NCI-H510A treated with DMSO at 0.1 percent for 48 hours (cell line): ENCODE results near the gene TTYH1.
"Not testable (repeated sequence)": the region's sequence is repeated elsewhere in the genome, so short reads cannot be mapped to it uniquely, and the experiment has no call there.

Experiments
- DNase-seq: peaks from one replicate; lab custom pipeline; 2025; lab: John Stamatoyannopoulos, UW

The TTYH1 gene

GRCh38 chr19:54461613-54462012 lies 46.3 kb downstream of the TTYH1 start:
- no peak for DNase-seq

DNA sequence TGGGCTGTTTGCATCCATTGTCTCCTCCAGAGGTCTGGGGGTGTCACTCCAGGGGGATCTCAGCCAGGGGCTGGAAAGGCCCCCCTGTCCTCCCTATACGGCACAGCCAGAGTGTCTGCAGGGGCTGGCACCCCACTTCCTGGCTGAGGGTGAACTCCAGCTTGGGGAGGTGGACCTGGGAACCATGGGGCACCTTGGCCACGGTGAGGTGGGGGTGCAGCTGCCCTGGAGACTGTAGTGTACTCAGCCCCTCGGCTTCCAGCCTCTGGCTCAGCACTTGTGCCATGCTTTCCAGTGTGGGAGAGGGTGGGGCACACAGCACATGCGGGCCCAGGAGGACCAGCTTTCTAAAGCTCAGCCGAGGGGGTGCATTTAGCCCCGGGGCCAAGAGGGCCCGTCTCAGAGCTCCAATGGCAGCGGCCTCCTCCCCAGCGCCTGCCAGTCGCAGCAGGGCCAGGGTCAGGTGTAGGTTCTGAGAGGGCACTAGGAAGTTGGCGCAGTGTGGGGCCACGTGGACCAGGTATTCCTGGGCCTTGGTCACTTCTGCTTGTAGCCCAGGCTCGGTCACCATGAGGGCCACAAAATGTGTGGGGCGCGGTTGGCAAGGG lies 46.9 kb downstream of the TTYH1 start:
- DNase-seq = no peak

DNA sequence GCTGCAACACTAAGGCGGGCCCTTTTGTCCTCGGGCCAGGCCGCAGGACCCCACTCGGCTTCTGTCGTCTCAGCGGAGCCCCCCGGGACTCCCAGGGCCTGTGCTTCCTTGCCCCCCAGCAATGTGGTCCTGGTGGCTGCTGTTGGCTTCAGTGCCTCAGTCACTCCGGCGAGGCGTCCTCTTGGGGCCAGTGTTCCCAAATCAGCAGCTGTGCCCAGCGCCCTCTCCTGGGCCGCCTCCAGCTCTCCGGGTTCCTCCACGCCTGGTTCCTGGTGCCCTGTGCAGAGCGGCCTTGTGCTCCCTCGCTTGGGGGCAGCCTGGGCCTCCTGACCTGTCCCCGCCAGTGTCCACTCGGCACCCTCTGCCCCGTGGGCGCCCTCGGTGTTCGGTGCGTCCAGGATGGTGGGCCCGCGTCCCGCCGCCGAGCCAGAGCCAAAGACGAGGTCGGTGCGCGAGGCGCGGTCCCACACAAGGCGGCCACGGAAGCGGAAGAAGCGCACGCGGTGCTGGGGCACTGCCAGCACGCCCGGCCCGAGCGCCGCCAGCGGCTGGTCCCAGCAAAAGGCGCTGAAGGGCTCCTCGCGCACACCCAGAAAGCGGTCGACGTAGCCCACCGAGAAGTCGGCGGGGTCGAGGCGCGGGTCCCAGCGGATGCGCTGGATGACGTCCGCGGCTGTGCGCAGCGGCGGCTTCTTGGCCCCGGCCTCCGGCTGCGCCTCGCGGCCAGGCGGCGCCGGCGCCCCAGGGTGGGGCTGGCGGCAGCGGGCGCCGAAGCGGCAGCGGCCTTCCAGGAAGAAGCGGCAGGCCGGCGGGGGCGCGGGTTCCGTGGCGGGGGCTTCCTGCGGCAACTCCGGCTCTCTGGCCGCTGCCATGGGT lies 47.6 kb downstream of the TTYH1 start:
- no peak for DNase-seq

DNA sequence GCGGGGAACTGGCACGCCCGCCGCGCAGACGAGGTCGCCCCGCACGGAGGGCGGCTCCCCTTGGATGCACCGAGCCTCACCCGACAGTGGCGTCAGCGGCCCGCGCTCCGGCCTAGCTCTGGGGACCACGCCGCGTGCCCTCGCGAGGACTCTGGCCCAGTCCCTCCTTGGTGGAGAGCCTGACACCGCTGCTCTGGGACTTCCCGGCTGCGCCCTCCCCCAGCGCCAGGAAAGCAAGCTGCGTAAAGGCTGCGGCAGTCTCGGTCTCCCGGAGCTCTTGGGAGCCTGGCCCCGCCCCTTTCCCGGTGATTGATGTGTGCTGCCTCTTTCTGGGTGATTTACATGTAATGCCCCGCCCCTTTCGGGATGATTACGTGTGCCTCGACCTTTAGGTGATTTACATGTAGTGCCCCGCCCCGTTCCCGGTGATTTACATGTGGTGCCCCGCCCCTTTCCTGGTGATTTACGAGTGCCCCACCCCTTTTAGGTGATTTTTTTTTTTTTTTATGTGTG lies 48.3 kb downstream of the TTYH1 start, which contains the start of gene LENG9:
Gene LENG9 (minus strand): TSS at position 248 of the 513 bp plus-strand sequence. CDS start 252 bp downstream, outside the sequence.
- DNase-seq = peak; percentile 62

GRCh38 chr19:54464044-54464629 lies 48.9 kb downstream of the TTYH1 start:
- peak; percentile 47 for DNase-seq

DNA sequence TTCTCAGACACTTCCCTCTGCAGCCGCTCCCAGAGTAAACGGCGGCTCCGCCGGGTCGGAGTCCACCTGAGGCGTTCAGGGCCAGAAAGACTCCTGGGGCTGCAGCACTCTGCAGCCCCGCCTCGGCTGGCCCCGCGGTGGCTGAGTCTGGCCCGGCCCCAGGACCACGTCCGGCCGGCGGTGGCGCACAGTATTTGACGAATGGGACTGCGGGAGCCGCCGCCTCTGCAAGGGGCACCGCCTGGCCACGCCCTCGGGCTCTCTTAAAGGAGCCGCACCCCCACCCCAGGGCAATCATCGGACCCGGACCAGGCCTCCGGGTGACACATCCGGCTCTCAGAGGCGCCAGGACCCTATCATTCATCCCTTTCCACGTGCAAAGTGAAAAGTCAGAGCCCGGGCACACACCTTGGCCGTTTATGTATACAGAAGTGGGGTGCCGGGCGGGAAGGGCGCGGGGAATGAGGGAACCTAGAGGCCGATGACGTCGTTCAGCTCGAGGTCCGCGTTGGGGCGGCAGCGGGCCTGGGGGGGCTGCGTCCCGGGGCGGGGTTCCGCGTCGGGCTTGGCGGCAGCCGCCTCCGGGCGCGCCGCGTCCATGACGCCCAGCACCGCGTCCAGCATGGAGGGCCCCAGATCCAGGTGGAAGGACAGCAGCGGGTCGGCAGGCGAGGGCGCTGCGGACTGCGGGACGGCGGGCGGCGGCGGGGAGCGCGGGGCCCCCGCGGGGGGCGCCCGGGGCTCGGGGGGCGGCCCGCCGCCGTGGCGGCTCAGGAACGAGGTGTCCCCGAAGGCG lies 49.6 kb downstream of the TTYH1 start:
- DNase-seq = peak; percentile 51

- no peak for DNase-seq
These were observed 50.3 kb downstream of the TTYH1 start for GRCh38 chr19:54465426-54466109.

DNA sequence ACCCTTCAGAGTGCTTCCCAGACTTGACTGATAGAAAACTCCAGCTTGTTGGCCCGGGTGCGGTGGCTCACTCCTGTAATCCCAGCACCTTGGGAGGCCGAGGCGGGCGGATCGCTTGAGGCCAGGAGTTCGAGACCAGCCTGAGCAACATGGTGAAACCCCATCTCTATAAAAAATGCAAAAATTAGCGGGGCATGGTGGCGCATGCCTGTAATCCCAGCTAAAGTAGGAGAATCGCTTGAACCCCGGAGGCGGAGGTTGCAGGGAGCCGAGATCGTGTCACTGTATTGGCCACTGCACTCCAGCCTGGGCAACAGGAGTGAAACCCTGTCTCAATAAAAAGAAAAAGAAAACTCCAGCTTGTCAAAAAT lies 50.8 kb downstream of the TTYH1 start:
- DNase-seq = not testable (repeated sequence)

- DNase-seq = no peak
These were observed 54.3 kb downstream of the TTYH1 start for GRCh38 chr19:54469496-54469934.

DNA sequence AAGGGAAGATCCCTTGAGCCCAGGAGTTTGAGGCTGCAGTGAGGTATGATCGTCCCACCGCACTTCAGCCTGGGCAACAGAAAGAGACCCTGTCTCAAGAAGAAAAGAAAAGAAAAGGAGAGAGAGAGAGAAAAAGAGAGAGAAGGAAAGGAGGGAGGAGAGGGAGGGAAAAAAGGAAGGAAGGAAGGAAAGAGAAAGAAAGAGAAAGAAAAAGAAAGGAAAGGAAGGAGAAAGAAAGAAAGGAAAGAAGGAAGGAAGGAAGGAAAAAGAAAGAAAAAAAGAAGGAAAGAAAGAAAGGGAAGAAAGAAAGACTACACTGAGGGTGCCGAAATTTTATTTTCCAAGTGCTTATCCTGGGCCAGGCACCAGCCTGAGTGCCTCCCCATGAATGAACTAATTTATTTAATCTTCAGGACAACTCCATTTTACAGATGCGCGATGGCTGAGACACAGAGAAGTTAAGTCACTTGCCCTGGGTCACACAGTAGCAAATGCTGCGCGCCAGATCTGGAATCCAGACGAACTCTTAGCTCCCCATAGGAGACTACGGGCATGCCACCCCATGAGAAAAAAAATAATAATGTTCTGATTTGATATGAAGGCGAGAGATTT lies 55.1 kb downstream of the TTYH1 start:
- no peak for DNase-seq

GRCh38 chr19:54470991-54471782 lies 55.9 kb downstream of the TTYH1 start:
- no peak for DNase-seq

DNA sequence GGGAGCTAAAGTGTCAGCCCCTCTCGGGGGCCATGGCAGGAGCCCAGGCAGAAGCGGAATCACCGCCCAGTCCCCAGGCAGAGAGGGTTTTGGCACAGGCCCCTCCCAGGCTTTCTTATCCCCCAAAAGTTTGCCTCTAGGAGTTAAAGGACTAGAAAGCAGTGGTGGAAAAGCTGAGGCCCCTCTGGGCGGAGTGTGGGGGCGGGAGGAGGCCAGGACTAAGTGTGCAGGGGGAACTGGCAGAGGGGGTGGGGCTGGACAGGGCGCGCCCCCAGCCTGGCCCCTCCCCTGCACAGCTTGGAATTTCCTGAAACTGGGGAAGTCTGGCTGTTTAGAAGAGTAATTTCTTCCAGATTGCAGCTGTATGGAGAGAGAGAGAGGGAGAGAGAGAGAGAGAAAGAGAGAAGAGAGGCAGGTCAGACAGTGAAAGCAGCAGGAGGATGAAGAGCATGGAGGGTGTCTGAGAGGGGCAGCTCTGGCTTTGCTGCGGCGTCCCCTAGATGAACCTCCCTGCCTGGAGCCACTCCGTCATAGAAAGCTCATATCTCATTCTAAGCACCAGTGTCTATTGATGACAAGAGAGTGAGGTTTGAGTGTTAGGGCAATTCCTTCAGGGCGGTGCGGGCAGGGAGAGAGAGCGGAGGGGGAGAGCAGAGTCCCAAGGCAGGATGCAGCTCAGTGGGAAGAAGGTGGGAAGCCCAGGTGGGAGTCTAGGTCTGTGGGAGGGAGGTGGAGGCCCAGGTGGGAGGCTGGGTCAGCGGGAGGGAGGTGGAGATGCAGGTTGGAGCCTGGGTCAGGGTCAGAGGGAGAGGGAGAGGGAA lies 58.0 kb downstream of the TTYH1 start, which contains the start of gene CDC42EP5:
Gene CDC42EP5 (minus strand): TSS at position 226 of the 821 bp plus-strand sequence. CDS start 7,749 bp downstream, outside the sequence.
- no peak for DNase-seq

- DNase-seq = no peak
These were observed 58.7 kb downstream of the TTYH1 start for GRCh38 chr19:54473892-54474372.

DNA sequence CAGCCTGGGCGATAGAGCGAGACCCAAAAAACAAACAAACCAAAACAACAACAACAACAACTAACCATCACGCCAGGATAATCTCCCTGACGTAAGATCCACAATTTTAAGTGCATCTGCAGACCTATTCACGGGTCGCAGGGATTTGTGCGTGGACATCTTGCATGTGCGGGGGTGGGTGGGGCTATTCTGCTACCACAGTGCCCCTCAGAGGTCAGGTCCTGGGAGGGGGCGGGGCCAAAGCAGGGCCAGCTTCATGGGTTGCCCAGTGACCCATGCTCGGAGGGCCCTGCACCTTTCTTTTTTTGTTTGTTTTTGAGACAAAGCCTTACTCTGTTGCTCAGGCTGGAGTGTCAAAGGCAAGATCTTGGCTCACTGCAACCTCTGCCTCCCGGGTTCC lies 60.4 kb downstream of the TTYH1 start:
- no peak for DNase-seq

- no peak for DNase-seq
These were observed 62.4 kb downstream of the TTYH1 start for GRCh38 chr19:54477650-54478049.

GRCh38 chr19:54478677-54479266 lies 63.5 kb downstream of the TTYH1 start:
- DNase-seq = peak; percentile 12

DNA sequence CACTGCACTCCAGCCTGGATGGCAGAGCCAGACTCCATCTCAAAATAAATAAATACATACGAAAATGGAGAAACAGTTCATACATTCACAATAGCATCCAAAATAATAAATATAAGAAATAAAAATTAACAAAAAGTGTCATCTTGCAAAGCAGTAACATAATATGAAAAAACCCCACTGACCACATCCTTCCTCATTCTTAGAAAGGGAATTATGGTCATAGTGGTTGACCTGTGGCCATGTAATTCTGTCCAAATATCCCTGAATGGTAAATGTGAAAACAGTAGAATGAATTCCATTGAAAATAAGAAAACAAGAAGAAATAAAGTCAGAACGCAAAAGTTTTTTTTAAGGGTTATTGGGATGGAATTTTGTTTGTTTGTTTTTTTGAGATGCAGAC lies 64.8 kb downstream of the TTYH1 start:
- no peak for DNase-seq

- no peak for DNase-seq
These were observed 66.2 kb downstream of the TTYH1 start for GRCh38 chr19:54481326-54481930.
